Hepatocyte (in vitro differentiated cells): ENCODE results near the gene FRMD3. TPM values are rescaled to one million over a fixed set of nuclear protein-coding genes. Genes with fewer than 3 reads are reported as not detected.

Experiments used
- DNase-seq: peaks from one replicate; pipeline ENCODE4 v3.0.0-alpha.2; 2016; ENCODE audit warnings: low spot score
- H2AFZ ChIP-seq: fragments of 200-600 bp; sonication (generic); 2 replicates; pipeline ENCODE4 v1.6.0; 2016; ENCODE audit warnings: antibody characterized with exemption, mild to moderate bottlenecking
- H3K27ac ChIP-seq: fragments of 200-600 bp; sonication (generic); 2 replicates; pipeline ENCODE4 v1.5.1; 2016; ENCODE audit warnings: mild to moderate bottlenecking
- H3K27me3 ChIP-seq: fragments of 200-600 bp; sonication (generic); 2 replicates; pipeline ENCODE4 v1.6.1; 2016
- H3K36me3 ChIP-seq: fragments of 200-600 bp; sonication (generic); replicated peaks from 2 replicates; pipeline ENCODE4 v1.5.1; 2016; ENCODE audit warnings: low read depth; ENCODE audit not compliant: insufficient read depth
- H3K4me1 ChIP-seq: fragments of 200-600 bp; sonication (generic); 2 replicates; pipeline ENCODE4 v1.5.1; 2016; ENCODE audit warnings: mild to moderate bottlenecking, moderate library complexity; ENCODE audit not compliant: insufficient read depth
- H3K4me2 ChIP-seq: fragments of 200-600 bp; sonication (generic); 2 replicates; pipeline ENCODE4 v1.6.0; 2016
- H3K4me3 ChIP-seq: fragments of 200-600 bp; sonication (generic); 2 replicates; pipeline ENCODE4 v1.5.1; 2016; ENCODE audit warnings: mild to moderate bottlenecking
- H3K79me2 ChIP-seq: fragments of 200-600 bp; sonication (generic); 2 replicates; pipeline ENCODE4 v1.6.0; 2017; ENCODE audit warnings: mild to moderate bottlenecking
- H3K9me2 ChIP-seq: fragments of 200-600 bp; sonication (generic); replicated peaks from 2 replicates; pipeline ENCODE4 v1.6.0; 2017; ENCODE audit warnings: mild to moderate bottlenecking; ENCODE audit not compliant: insufficient read depth
- H3K9me3 ChIP-seq: fragments of 200-600 bp; sonication (generic); 2 replicates; pipeline ENCODE4 v1.5.1; 2016; ENCODE audit warnings: low read depth, mild to moderate bottlenecking
- H4K20me1 ChIP-seq: fragments of 200-600 bp; sonication (generic); 2 replicates; pipeline ENCODE4 v1.6.0; 2016; ENCODE audit warnings: mild to moderate bottlenecking; ENCODE audit not compliant: insufficient read depth, poor library complexity, severe bottlenecking
- EZH2 ChIP-seq: fragments of 200-600 bp; sonication (generic); IDR thresholded peaks from 2 replicates; pipeline ENCODE4 v1.6.1; 2016; ENCODE audit warnings: antibody characterized with exemption, mild to moderate bottlenecking, borderline replicate concordance
- EZH2phosphoT487 ChIP-seq: fragments of 200-600 bp; sonication (generic); IDR thresholded peaks from one replicate; pipeline ENCODE4 v1.6.1; 2018; ENCODE audit warnings: antibody characterized with exemption, mild to moderate bottlenecking, low read depth, moderate library complexity; ENCODE audit not compliant: unreplicated experiment, severe bottlenecking
- WGBS: methylation state at CpG from one replicate; pipeline ENCODE4 v1.1.6; 2016; ENCODE audit warnings: low lambda C conversion rate; ENCODE audit errors: missing lambda C conversion rate; 5-methylcytosine and 5-hydroxymethylcytosine counted together
- polyA plus RNA-seq: library from polyadenylated mRNA; unstranded; fragments of >200 nt; fragmentation: Nextera tagmentation; extraction: Ambion mirVana; gene quantifications from 2 replicates; pipeline ENCODE4 v1.2.1, GENCODE V29; 2016
- total RNA-seq: library from RNA; depleted of rRNA; stranded (reverse); fragments of >200 nt; gene quantifications from 2 replicates; pipeline ENCODE4 v1.2.3, GENCODE V29; 2014
- TF ChIP-seq, protein P1 (sequence below): fragments of 200-600 bp; sonication (generic); IDR thresholded peaks from 2 replicates; pipeline ENCODE4 v1.5.1; 2016; ENCODE audit warnings: antibody characterized with exemption, mild to moderate bottlenecking; ENCODE audit not compliant: poor library complexity

FRMD3 gene
- total and polyA plus RNA-seq, 2 experiments from 2014 or later = 3.9 to 7.0 TPM

DNA sequence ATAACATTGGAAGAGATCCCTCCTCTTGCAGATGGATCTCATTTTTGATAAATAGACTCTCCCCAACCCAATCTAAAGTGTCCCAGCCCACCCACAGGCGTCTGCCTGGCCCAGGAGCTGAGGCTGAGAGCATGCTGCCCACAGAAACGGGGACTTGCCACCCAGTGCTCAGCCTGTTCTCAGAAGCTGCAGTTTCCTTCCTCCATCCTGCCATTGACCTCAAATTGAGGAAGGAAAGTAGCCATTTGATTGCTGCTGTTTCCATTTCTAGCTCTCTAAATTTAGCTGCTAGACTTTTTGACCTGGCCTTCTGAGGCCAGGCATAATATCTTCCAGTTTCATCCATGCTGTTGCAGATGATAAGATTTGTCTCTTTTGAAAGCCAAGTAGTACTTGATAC is 31.1 kb upstream of the FRMD3 start:
- TF ChIP-seq EZH2phosphoT487 = no peak
- TF ChIP-seq, protein P1, sequence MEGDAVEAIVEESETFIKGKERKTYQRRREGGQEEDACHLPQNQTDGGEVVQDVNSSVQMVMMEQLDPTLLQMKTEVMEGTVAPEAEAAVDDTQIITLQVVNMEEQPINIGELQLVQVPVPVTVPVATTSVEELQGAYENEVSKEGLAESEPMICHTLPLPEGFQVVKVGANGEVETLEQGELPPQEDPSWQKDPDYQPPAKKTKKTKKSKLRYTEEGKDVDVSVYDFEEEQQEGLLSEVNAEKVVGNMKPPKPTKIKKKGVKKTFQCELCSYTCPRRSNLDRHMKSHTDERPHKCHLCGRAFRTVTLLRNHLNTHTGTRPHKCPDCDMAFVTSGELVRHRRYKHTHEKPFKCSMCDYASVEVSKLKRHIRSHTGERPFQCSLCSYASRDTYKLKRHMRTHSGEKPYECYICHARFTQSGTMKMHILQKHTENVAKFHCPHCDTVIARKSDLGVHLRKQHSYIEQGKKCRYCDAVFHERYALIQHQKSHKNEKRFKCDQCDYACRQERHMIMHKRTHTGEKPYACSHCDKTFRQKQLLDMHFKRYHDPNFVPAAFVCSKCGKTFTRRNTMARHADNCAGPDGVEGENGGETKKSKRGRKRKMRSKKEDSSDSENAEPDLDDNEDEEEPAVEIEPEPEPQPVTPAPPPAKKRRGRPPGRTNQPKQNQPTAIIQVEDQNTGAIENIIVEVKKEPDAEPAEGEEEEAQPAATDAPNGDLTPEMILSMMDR = no peak
- no peak for TF ChIP-seq EZH2
- Histone ChIP-seq H3K27me3 (no peaks in the 10 kb centered on the region), H3K79me2 (no peaks in the 10 kb centered on the region), H2AFZ (no peak overlapping the region), H3K4me2 (no peak overlapping the region), H3K9me3 (no peaks in the 10 kb centered on the region), H3K4me3 (no peak overlapping the region), H4K20me1 (no peaks in the 10 kb centered on the region), H3K9me2 (no peaks in the 10 kb centered on the region), H3K36me3 (no peaks in the 10 kb centered on the region), H3K4me1 (no peaks in the 10 kb centered on the region), H3K27ac (no peak overlapping the region)
- 78% methylated on average over 2 of the region's 2 CpGs for WGBS
- no peak for DNase-seq

DNA sequence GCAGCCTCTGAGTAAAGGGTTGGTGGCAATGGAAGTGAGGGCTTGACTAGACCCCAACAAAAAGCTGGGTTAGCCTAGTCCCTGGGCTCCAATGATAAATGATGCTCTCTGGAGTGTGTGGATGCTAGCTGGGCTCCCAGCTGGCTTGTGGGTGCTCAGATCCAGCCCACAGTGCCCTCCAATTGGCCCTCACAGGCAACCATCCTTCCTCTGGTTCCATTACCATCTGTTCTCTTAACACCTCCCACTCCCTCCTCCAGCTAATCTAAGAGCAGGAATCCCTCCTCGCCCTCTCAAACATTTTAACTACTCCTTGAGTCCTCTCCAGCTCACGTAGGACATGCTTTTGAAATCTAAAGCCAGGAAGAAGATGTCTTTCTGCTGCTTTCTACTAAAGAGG is 25.2 kb upstream of the FRMD3 start:
- H4K20me1 ChIP-seq = no peaks in the 10 kb centered on the region
- H3K36me3 ChIP-seq = no peaks in the 10 kb centered on the region
- no peak overlapping the region for H3K4me3 ChIP-seq
- H3K4me2 ChIP-seq = no peak overlapping the region
- no peaks in the 10 kb centered on the region for H3K9me3 ChIP-seq
- H3K79me2 ChIP-seq = no peaks in the 10 kb centered on the region
- TF ChIP-seq, protein P1 = no peak
- TF ChIP-seq EZH2 (no peak), EZH2phosphoT487 (no peak)
- DNase-seq = no peak
- no peaks in the 10 kb centered on the region for H3K9me2 ChIP-seq
- H3K27me3 ChIP-seq = no peaks in the 10 kb centered on the region
- no peaks in the 10 kb centered on the region for H3K4me1 ChIP-seq
- H2AFZ ChIP-seq = no peak overlapping the region
- 75% methylated on average over 2 of the region's 2 CpGs for WGBS
- H3K27ac ChIP-seq = no peak overlapping the region

DNA sequence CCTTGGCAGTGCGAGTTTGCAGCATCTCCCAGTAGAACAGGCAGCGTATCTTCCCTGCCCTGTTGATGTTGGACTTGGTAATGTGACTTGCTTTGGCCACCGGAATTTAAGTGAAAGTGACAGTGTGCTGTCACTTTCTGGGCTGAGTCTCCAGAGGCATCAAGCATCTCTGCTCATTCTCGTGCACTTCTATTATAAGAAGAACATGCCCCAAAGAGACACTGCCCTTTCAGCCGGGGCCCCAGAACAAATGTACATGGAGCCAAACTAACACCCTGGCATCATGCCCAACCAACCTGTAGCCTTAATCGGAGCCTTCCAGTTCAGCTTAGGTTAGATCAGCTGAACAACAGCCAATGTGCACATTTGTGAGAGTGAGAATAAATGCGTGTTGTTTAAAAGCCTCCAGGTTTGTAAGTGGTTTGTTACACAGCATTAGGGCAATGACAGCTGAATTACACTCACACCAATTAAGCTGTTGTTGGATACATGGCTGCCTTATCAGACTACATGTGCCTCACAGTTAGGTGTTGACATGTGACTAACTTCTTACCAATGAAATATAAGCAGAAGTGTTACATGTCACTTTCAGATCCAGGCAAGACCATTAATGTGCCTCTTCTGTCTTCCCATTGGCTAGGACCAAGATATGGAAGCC is 22.1 kb upstream of the FRMD3 start:
- Histone ChIP-seq H3K4me3 (no peak overlapping the region), H3K36me3 (no peaks in the 10 kb centered on the region), H3K4me1 (no peaks in the 10 kb centered on the region), H3K9me2 (no peaks in the 10 kb centered on the region), H2AFZ (no peak overlapping the region), H3K27me3 (no peaks in the 10 kb centered on the region), H3K79me2 (no peaks in the 10 kb centered on the region), H3K4me2 (no peak overlapping the region), H4K20me1 (no peaks in the 10 kb centered on the region), H3K27ac (no peak overlapping the region), H3K9me3 (no peaks in the 10 kb centered on the region)
- 91% methylated on average over 7 of the region's 7 CpGs for WGBS
- TF ChIP-seq, protein P1 = no peak
- TF ChIP-seq EZH2 = no peak
- no peak for TF ChIP-seq EZH2phosphoT487
- no peak for DNase-seq

DNA sequence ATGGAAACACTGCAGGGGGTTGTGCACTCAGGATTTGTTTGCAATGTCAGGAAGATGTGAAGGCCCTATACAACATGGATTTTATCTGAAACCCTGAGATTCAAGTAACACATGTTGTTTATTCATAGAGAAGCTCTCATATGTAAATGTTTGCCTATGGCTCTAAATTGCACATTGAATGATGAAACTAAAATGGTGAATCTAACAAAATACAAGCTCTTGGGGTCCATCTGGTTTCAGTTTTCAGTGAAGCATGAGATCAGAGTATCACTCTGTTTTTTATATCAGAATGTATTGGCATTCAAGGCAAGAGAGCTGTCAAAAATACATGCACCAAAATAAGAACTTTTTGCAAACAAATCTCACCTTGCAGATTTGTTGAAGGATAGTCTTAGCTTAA is 19.6 kb upstream of the FRMD3 start:
- Histone ChIP-seq H3K27me3 (no peaks in the 10 kb centered on the region), H3K4me3 (no peak overlapping the region), H4K20me1 (no peaks in the 10 kb centered on the region), H3K4me2 (no peak overlapping the region), H2AFZ (no peak overlapping the region), H3K4me1 (no peaks in the 10 kb centered on the region), H3K36me3 (no peaks in the 10 kb centered on the region), H3K79me2 (no peaks in the 10 kb centered on the region), H3K9me2 (no peaks in the 10 kb centered on the region), H3K9me3 (no peaks in the 10 kb centered on the region), H3K27ac (no peak overlapping the region)
- TF ChIP-seq EZH2phosphoT487 (no peak), EZH2 (no peak)
- TF ChIP-seq, protein P1 = no peak
- DNase-seq = no peak
